ENCODE results near the gene ICA1.

DNA sequence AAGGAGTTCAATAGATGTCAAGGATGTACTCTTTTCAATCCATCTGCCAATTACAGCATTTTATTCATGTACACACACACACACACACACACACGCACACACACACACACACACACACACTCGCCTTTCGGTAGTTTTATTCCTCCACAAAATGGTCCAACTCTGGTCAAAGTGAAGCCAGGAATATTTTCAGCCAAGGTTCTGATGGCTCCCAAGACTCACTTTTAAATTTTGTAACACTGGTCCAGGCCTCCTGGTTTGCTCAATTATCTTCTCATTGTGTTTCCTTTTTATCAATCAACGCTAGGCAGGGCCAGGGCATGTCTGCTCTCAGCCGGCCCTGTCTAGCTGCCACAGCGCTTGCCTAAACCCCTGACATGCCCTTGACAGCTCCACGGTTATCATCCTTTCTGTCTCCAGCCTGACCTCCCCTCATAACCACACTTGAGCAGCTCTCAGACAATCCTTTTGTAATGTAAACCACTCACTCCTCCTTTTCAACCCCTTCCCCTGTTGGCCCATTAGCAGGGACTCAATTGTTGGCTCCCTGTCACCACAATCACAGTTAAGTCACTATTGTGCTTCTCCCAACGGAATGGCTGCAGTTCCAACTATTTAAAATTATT, 115.1 kb downstream of the ICA1 start:
- TF ChIP-seq, protein P1, sequence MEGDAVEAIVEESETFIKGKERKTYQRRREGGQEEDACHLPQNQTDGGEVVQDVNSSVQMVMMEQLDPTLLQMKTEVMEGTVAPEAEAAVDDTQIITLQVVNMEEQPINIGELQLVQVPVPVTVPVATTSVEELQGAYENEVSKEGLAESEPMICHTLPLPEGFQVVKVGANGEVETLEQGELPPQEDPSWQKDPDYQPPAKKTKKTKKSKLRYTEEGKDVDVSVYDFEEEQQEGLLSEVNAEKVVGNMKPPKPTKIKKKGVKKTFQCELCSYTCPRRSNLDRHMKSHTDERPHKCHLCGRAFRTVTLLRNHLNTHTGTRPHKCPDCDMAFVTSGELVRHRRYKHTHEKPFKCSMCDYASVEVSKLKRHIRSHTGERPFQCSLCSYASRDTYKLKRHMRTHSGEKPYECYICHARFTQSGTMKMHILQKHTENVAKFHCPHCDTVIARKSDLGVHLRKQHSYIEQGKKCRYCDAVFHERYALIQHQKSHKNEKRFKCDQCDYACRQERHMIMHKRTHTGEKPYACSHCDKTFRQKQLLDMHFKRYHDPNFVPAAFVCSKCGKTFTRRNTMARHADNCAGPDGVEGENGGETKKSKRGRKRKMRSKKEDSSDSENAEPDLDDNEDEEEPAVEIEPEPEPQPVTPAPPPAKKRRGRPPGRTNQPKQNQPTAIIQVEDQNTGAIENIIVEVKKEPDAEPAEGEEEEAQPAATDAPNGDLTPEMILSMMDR (IDR thresholded peaks at IDR 0.05) = no peak
- no peak for TF ChIP-seq POLR2A (IDR thresholded peaks at IDR 0.05)
